ENCODE data around the gene KAZN.
"Not testable (repeated sequence)": the region's sequence is repeated elsewhere in the genome, so short reads cannot be mapped to it uniquely, and the experiment has no call there.

The KAZN gene

GRCh38 chr1:14963791-14964710 is 365.6 kb downstream of the KAZN start:
- DNase-seq, result not testable (repeated sequence)

- no peak for DNase-seq
Measured at GRCh38 chr1:14964711-14965055, 366.2 kb downstream of the KAZN start.

GRCh38 chr1:14968251-14968851 is 369.9 kb downstream of the KAZN start:
- DNase-seq, result no peak

GRCh38 chr1:14969006-14969405 is 370.5 kb downstream of the KAZN start:
- DNase-seq, result no peak

- no peak for DNase-seq
Measured at GRCh38 chr1:14970115-14970798, 371.8 kb downstream of the KAZN start.

- no peak for DNase-seq
Measured at GRCh38 chr1:14970799-14971141, 372.3 kb downstream of the KAZN start.

- DNase-seq, result no peak
Measured at GRCh38 chr1:14971221-14971620, 372.7 kb downstream of the KAZN start.

- DNase-seq, result no peak
Measured at GRCh38 chr1:14972107-14972506, 373.6 kb downstream of the KAZN start.

- DNase-seq, result no peak
Measured at GRCh38 chr1:14973773-14974172, 375.3 kb downstream of the KAZN start.

GRCh38 chr1:14974361-14974760 is 375.9 kb downstream of the KAZN start:
- DNase-seq, result no peak

- no peak for DNase-seq
Measured at GRCh38 chr1:14975119-14975518, 376.6 kb downstream of the KAZN start.

- no peak for DNase-seq
Measured at GRCh38 chr1:14976256-14976655, 377.8 kb downstream of the KAZN start.

- no peak for DNase-seq
Measured at GRCh38 chr1:14977338-14977931, 378.9 kb downstream of the KAZN start.

GRCh38 chr1:14980621-14981218 is 382.2 kb downstream of the KAZN start:
- no peak for DNase-seq

GRCh38 chr1:14982029-14982428 is 383.5 kb downstream of the KAZN start:
- DNase-seq, result no peak

GRCh38 chr1:14983277-14983676 is 384.8 kb downstream of the KAZN start:
- DNase-seq, result no peak

- DNase-seq, result no peak
Measured at GRCh38 chr1:14986168-14986567, 387.7 kb downstream of the KAZN start.

GRCh38 chr1:14987829-14988603 is 389.5 kb downstream of the KAZN start:
- peak; percentile 72 for DNase-seq

- DNase-seq, result no peak
Measured at GRCh38 chr1:14988636-14989035, 390.2 kb downstream of the KAZN start.

- DNase-seq, result no peak
Measured at GRCh38 chr1:14989931-14990728, 391.6 kb downstream of the KAZN start.

- DNase-seq, result no peak
Measured at GRCh38 chr1:14993414-14993813, 394.9 kb downstream of the KAZN start.
